Motor neuron (in vitro differentiated cells): ENCODE data around the gene UBAP2L. TPM values are rescaled to one million over a fixed set of nuclear protein-coding genes. Genes with fewer than 3 reads are reported as not detected.

ENCODE experiments used
- ATAC-seq, 8 experiments: fragments of 200-7000 bp; cut with Tn5 transposase; replicated peaks in 6 of 8; 2 replicates each; pipeline ENCODE4 v1.8.0; 2021; ENCODE audit warnings: mild to moderate bottlenecking in 8 of 8, moderate library complexity in 8 of 8
- H3K27ac ChIP-seq, 2 donors: fragments of 250-450 bp; sonication (Bioruptor Pico); 2 replicates each; pipeline ENCODE4 v1.9.0; 2021; ENCODE audit warnings: antibody characterized with exemption in 2 of 2, mild to moderate bottlenecking in 2 of 2, moderate library complexity in 1 of 2
- H3K4me1 ChIP-seq, 2 donors: fragments of 250-450 bp; sonication (Bioruptor Pico); replicated peaks in 1 of 2; 2 replicates each; pipeline ENCODE4 v1.6.1; 2021; ENCODE audit warnings: antibody characterized with exemption in 2 of 2, mild to moderate bottlenecking in 2 of 2, moderate library complexity in 1 of 2
- H3K4me3 ChIP-seq, 5 donors: fragments of 250-450 bp; sonication (Bioruptor Pico); 2 replicates each; pipeline ENCODE4 v1.9.0; 2021; ENCODE audit warnings: antibody characterized with exemption in 5 of 5, mild to moderate bottlenecking in 5 of 5, moderate library complexity in 4 of 5
- WGBS, 10 experiments: fragments of 450-650 bp; shearing (Covaris generic); methylation state at CpG; one replicate each; pipeline ENCODE4 v1.0.0; 2022; 5-methylcytosine and 5-hydroxymethylcytosine counted together
- in situ Hi-C, 9 experiments: fragments of 400-800 bp; cut with MboI; loops; one replicate each; pipeline ENCODE4 v1.15.0; 2021; ENCODE audit warnings: low sequenced_read_pairs in 9 of 9, low pct_unique_long_range_greater_than_20kb in 2 of 9; ENCODE audit not compliant: unreplicated experiment in 9 of 9
- total RNA-seq, 8 experiments: library from RNA; unstranded; fragments of 300-600 nt; gene quantifications; 2 replicates each; pipeline versions ENCODE4 v1.2.3 to v1.2.4, GENCODE V29; 2022

The UBAP2L gene, protein sequence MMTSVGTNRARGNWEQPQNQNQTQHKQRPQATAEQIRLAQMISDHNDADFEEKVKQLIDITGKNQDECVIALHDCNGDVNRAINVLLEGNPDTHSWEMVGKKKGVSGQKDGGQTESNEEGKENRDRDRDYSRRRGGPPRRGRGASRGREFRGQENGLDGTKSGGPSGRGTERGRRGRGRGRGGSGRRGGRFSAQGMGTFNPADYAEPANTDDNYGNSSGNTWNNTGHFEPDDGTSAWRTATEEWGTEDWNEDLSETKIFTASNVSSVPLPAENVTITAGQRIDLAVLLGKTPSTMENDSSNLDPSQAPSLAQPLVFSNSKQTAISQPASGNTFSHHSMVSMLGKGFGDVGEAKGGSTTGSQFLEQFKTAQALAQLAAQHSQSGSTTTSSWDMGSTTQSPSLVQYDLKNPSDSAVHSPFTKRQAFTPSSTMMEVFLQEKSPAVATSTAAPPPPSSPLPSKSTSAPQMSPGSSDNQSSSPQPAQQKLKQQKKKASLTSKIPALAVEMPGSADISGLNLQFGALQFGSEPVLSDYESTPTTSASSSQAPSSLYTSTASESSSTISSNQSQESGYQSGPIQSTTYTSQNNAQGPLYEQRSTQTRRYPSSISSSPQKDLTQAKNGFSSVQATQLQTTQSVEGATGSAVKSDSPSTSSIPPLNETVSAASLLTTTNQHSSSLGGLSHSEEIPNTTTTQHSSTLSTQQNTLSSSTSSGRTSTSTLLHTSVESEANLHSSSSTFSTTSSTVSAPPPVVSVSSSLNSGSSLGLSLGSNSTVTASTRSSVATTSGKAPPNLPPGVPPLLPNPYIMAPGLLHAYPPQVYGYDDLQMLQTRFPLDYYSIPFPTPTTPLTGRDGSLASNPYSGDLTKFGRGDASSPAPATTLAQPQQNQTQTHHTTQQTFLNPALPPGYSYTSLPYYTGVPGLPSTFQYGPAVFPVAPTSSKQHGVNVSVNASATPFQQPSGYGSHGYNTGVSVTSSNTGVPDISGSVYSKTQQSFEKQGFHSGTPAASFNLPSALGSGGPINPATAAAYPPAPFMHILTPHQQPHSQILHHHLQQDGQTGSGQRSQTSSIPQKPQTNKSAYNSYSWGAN
- total RNA-seq, result 100 to 1,000 TPM in 5 of 8 experiments, 10 to 100 TPM in 3; 75.6 to 188 (median 117) TPM

- H3K4me1 ChIP-seq, result peaks cover 10 to 21% of the 10 kb centered on the region in 2 donors
- peak within 1 kb of the TSS; percentile 86 to 98 (median 94) for H3K4me3 ChIP-seq
- in situ Hi-C loops, result no loop called here
- 0 to 1% (median 0%) methylated on average over 1 to 21 of the region's 73 CpGs; no CpG with 5 or more reads in 3 of the 10 experiments for WGBS, 10 experiments
- peak; percentile 84 to 94 (median 92) for ATAC-seq
- H3K27ac ChIP-seq, result peak within 1 kb of the TSS; percentile 99 to 100
Measured at GRCh38 chr1:154220071-154220969, at the start of gene UBAP2L. UBAP2L (plus strand) TSS chr1:154220955; CDS start chr1:154225124, 4,169 bp downstream.

GRCh38 chr1:154171223-154171583, 49.6 kb upstream of the UBAP2L start:
- in situ Hi-C loops, result no loop called here
- Histone ChIP-seq H3K4me1 (no peaks in the 10 kb centered on the region), H3K27ac (no peak overlapping the region), H3K4me3 (no peak overlapping the region)
- ATAC-seq, result peak in 4 of 8 experiments; percentile 9 to 34 (median 29)
- WGBS, 10 experiments, result 60 to 100% (median 100%) methylated on average over 1 to 4 of the region's 4 CpGs; no CpG with 5 or more reads in 2 of the 10 experiments

- H3K27ac ChIP-seq, result no peak overlapping the region
- no peak overlapping the region for H3K4me3 ChIP-seq
- no peak for ATAC-seq
- no peaks in the 10 kb centered on the region for H3K4me1 ChIP-seq
- WGBS, 10 experiments, result 60 to 100% (median 93%) methylated on average over 1 to 5 of the region's 5 CpGs
- in situ Hi-C loops, result no loop called here
Measured at GRCh38 chr1:154171880-154172279, 48.9 kb upstream of the UBAP2L start.

GRCh38 chr1:154174654-154175053, 46.1 kb upstream of the UBAP2L start:
- no peak for ATAC-seq
- in situ Hi-C loops, result no loop called here
- Histone ChIP-seq H3K27ac (no peak overlapping the region), H3K4me3 (no peak overlapping the region), H3K4me1 (peaks cover 19 to 28% of the 10 kb centered on the region in 2 donors)
- 95 to 100% (median 99%) methylated on average over 1 to 4 of the region's 4 CpGs; no CpG with 5 or more reads in 4 of the 10 experiments for WGBS, 10 experiments

DNA sequence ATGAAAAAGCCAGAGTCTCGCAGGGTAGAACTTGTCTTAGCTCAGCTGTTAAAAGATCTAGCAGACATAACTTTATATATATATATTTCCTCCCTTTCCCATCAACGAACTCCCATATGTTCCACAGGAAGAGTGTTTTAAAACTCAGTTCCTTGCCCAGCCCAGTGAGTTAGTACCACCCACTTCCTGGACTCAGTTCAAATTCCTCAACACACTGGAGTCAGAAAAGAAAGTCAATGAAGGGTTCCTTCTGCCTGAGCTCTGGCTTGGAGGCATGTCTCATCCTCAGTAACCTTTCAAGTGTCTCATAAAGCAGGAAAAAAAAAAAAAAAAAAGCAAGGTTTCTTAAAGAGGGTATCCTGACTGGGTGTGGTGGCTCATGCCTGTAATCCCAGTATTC, 44.4 kb upstream of the UBAP2L start:
- no peak overlapping the region for H3K4me3 ChIP-seq
- WGBS, 10 experiments, result 17 to 100% (median 73%) methylated on average over 1 to 2 of the region's 2 CpGs; no CpG with 5 or more reads in 1 of the 10 experiments
- peak in 3 of 8 experiments; percentile 62 to 75 (median 67) for ATAC-seq
- in situ Hi-C loops, result no loop called here
- H3K4me1 ChIP-seq, result peaks cover 24 to 42% of the 10 kb centered on the region in 2 donors
- no peak overlapping the region for H3K27ac ChIP-seq

DNA sequence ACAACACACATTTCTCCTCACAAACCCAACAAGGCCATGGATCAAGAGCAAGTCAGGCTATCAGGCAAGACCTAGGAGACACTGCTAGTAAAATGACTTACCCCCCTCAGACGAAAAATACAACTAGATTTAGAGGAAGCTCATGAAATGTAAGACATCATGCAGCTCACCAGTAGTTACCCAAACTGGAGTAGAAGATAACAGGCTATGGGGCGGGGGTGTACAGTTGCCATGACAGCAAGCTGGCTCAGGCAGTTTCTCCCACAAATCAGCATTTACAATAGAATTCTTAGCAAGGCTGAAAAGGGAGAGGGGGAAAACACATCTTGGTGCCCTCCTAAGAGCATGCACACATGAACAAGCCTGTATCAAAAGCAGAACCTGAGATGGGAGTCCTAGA, 42.7 kb upstream of the UBAP2L start:
- Histone ChIP-seq H3K4me3 (no peak overlapping the region), H3K4me1 (peaks cover 32 to 48% of the 10 kb centered on the region in 2 donors), H3K27ac (peak overlapping the region in 1 of 2 donors; percentile 5)
- 25 to 83% (median 40%) methylated on average over 1 to 2 of the region's 2 CpGs; no CpG with 5 or more reads in 3 of the 10 experiments for WGBS, 10 experiments
- peak in 1 of 8 experiments; percentile 5 for ATAC-seq
- in situ Hi-C loops, result no loop called here

DNA sequence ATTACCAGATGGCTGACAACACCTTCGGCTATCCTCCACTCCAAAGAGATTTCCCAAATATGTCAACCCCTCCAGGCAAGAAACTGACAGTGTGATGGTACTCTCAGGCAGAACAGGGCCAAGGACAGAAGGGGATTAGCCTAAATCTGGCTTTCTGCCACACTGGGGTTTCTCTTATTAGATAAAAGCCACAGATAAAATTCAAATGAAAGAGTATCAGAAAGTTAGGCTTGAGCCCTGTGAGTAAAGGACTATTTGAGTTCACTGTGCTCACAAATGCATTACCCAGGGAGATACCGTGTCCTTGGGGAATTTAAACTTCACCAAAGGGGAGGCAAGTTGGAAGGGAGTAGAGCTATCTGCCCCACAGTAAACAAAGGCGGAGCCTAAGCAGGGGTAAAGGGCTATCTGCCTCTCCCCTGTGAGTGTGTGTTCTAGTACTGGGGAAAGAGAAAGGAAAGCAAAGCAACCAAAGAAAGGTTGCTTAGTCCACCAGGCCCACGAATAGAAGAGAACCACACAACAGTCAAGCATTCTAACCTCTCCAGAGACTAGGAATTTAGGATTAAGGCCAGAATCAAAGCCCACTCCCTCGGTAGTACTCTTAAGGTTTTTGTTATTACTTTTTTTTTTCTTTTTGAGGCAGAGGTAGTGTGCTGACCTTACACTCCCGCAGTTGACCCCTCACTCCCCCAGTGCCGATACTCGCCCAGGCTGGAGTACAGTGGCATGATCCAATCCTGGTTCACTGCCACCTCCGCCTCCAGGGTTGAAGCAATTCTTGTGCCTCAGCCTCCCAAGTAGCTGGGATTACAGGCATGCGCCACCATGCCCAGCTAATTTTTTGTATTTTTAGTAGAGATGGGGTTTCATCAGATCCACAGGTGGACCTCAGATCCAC, 41.6 kb upstream of the UBAP2L start:
- peak overlapping the region in 1 of 2 donors; percentile 5 for H3K27ac ChIP-seq
- in situ Hi-C loops, result no loop called here
- peak in 1 of 8 experiments; percentile 6 for ATAC-seq
- peaks cover 37 to 48% of the 10 kb centered on the region in 2 donors for H3K4me1 ChIP-seq
- H3K4me3 ChIP-seq, result no peak overlapping the region
- WGBS, 10 experiments, result 40 to 100% (median 77%) methylated on average over 1 to 10 of the region's 10 CpGs

- ATAC-seq, result no peak
- 33 to 100% (median 90%) methylated on average over 1 to 3 of the region's 3 CpGs for WGBS, 10 experiments
- Histone ChIP-seq H3K4me3 (no peak overlapping the region), H3K27ac (no peak overlapping the region), H3K4me1 (peaks cover 37 to 48% of the 10 kb centered on the region in 2 donors)
- in situ Hi-C loops, result no loop called here
Measured at GRCh38 chr1:154179946-154180687, 40.6 kb upstream of the UBAP2L start.

- ATAC-seq, result no peak
- Histone ChIP-seq H3K27ac (peak overlapping the region; percentile 73 to 85), H3K4me3 (peak overlapping the region; percentile 69 to 99 (median 79)), H3K4me1 (peaks cover 37 to 47% of the 10 kb centered on the region in 2 donors)
- WGBS, 10 experiments, result 0 to 20% (median 2%) methylated on average over 1 to 6 of the region's 6 CpGs; no CpG with 5 or more reads in 4 of the 10 experiments
- in situ Hi-C loops, result no loop called here
Measured at GRCh38 chr1:154181944-154182343, 38.8 kb upstream of the UBAP2L start.

- Histone ChIP-seq H3K4me1 (peaks cover 37 to 42% of the 10 kb centered on the region in 2 donors), H3K4me3 (peak overlapping the region; percentile 69 to 99 (median 79)), H3K27ac (peak overlapping the region; percentile 73 to 85)
- peak; percentile 20 to 51 (median 38) for ATAC-seq
- in situ Hi-C loops, result no loop called here
- 0 to 10% (median 0%) methylated on average over 1 to 16 of the region's 35 CpGs; no CpG with 5 or more reads in 4 of the 10 experiments for WGBS, 10 experiments
Measured at GRCh38 chr1:154182344-154183045, 38.3 kb upstream of the UBAP2L start.
